NCI-H1694 treated with DMSO at 0.1 percent for 48 hours (cell line): ENCODE results near the gene NRROS.
"Not testable (repeated sequence)": the region's sequence is repeated elsewhere in the genome, so short reads cannot be mapped to it uniquely, and the experiment has no call there.

Experiments
- DNase-seq: peaks from one replicate; lab custom pipeline; 2025; lab: John Stamatoyannopoulos, UW

NRROS gene

DNA sequence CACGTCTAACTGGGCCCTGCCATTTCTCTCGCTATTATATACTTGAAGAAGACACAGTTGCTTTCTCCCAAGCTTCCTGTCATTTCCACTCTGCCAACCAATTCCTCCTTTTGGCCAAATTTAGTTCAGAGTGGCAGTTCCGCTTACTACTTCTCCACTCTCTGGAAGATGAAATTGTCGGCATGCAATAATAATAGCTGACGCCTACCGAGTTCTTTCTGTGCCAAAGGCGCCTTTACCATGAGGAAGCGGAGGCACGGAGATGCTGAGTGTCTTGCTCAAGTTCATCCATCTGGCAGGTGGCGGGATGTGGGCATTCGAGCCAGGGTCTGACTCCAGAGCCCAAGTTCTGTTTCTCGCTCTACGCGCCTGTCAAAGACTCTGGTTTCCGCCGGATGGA lies 14.6 kb upstream of the NRROS start:
- no peak for DNase-seq

DNA sequence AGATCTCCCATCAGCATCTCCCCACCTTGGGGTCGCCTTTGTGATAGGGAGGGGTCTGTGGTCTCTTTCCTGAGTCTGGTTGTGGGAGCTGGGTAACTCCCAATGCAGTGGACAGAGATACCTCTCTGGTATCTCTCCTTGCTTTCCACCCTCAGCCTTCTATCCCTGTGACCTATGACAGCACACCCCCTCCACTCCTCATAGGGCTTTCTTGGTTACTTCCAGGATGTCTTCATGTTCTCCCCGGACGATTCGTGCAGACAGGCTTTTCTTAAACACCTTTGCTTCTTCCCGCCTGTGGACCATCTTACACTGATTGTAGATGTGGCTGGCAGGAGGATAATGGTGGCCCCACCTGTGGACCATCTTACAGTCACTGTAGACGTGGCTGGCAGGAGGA lies 14.2 kb upstream of the NRROS start:
- no peak for DNase-seq

DNA sequence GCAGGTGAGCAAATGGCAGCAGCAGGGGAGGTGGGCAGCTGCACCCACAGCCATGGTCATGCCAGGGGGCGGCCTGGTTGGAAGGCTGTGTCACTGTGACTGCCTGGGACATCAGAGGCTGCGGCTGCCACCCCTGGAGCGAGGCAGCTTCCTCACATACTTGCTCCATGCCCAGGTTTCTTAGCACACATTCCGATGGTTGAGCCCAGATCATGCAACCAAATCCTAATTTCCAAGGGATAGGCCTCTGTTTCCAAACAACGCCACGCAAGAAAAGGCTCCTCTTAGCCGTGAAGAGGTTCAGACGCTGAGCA lies 11.6 kb upstream of the NRROS start:
- no peak for DNase-seq

DNA sequence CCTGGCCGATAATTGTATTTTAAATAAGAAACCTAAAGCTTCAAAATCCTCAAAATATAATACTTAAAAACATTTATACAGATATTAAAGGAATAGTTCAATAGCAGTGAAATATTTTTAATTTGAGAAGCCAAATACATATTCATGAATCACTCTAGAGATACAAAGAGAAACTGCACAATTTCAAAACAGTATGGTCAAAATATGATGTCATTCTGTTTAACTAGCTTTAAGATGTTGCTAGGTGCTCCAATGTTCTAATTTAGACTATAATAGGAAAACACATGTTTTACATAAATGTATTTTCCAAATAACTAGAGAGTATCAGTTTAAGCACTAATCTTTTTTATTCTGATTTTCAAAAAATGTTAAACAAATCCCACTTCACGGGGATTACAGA lies 10.3 kb upstream of the NRROS start:
- DNase-seq: no peak

DNA sequence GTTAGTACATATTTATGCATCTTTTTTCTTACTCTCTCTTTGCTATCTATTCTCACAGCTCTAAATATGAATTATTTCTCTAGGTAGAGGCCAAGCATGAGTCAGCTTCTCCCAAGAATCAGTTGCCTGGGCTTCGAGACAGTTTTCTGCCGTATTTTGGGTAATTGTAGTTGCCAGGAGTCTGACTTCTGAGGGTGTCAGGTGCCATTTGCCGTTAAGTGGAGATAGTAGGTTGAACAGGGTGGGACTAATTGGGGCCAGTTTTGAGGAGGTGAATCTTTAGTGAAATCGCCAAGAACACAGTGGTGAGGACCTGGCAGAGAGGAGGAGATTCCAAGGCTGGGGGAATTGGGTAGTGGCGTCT lies 7.8 kb upstream of the NRROS start:
- DNase-seq: no peak

DNA sequence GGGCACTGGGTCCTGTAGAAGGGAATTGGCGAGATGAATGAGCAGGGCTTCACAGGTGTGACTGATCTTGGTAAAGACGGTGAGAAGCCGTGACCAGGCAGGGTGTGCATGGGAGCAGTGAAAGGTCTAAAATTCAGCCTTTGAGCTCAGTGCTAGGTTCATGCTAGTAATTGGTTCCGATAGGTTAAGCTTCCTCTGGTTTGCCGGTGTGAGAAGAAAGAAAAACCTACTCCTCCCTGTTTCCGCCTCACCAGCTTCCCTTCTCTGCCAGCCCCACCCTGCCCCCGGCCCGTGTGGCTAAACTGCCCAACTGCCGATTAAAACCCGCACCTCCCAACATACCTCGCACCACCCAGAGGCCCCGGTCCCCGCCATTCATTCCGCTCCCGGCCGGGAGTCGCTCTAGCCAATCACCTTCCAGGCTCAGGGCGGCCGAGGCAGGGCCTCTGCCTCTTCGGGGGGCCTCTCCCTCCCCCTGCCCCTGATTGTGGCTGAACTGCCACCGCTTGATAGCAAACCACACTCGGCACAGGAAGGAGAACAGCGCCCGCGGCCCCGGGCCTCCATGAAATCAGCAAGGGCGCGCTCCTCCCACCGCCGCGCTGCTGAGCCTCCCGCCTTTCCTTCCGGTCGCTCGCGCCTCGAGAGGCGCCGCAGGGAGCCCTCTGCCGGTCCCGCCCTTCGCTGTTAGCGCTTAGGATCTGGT lies 7.3 kb upstream of the NRROS start:
- peak; percentile 84 for DNase-seq

DNA sequence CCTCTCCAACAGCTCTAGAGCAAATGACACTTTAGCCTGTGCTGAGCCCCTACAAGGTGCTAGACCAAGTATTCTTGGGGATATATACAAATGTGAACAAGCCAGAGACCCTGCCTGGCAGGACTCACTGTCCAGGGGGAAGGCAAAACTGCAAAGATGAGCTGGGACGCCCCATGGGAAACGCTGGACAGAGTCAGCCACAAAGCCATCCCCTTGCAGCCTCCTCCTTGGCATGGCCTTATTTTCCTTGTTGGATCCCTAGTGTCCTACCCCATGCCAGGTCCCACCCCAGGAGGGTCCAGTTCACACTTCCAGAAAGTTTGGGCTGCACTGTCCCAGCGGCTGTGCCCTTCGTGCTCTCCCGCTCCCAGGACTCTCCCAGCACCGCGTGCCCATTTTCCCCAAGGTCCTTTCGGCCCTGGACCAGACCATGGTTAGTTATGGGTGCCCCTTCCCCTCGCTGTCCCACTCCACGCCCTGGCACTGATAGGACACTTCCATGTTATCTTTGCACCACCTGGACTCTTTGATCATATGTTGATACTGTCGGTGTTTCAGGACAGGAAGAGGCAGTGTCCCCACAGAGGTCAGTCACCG lies 5.8 kb upstream of the NRROS start:
- no peak for DNase-seq

DNA sequence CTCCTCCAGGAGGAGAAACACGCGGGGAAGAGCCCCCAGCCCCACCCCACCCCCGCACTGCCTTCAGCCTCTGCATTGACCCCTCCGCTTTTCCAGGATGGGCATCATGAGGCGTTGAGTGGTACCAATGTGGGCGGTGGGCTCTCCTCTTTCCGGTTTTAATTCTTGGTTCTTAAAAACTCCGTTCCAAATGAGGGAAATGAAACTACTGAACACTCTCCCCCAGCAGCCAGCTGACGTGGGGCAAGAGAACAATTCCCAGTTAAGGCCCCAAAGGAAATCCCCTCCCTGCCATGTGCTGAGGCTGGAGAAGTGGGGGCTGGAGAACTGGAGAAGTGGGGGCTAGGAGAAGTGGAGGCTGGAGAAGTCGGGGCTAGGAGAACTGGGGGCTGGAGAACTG lies 5.3 kb upstream of the NRROS start:
- DNase-seq: no peak

DNA sequence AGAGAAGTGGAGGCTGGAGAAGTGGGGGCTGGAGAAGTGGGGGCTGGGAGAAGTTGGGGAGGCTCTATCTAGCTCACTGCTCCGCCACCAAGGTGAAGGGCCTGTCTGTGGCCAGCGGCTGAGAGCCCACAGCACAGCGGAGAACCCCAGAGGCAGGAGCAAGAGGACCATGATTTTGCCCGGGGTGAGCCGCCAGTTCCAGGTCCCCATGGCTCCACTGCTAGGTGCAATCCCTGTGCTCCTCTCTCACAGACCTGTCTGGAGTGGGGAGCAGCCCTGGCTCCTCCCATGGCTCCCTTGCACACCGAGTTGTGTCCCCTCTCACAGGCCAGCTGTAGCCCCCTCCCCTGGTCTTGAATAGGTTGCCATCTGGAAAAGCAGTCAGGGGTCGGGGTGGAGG lies 4.7 kb upstream of the NRROS start:
- no peak for DNase-seq

DNA sequence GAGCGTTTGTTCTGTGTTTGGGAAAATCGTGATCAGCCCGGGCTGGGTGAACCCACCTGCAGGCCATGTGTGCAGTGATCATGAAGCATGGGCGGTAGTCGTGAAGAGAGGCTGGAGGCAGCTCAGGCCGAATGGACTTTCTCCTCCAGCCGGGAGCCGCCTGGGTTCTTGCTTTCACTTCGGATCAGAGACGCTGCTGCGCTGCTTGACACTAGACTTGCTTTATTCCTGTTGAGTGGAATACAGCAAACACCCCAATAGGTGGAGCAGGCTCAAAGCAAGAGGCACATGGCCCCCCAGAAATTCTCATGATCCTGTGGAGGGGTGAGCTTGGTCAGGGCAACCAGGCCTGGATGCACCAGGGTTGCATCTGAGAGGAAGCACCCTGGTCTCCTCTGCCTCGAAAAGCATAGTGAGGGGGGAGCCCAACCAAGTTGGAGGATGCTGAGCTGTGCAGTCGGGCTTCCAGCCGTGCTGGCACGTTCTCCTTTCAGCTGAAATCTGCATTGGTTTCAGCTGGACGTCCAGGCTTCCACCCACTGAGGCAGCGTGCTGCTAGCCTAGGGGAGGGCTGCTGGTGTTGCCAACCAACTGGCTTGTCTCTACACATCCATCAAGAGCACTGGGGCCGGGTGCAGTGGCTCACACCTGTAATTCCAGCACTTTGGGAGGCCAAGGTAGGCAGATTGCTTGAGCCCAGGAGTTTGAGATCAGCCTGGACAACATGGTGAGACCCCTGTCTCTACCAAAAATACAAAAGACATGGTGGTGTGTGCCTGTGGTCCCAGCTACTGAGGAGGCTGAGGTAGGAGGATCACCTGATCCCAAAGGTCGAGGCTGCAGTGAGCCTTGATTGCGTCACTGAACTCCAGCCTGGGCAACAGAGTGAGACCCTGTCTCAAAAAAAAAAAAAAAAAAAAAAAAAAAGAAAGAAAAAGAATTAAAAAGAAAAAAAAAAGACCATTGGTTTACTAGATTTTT lies 2.8 kb upstream of the NRROS start:
- DNase-seq: no peak

DNA sequence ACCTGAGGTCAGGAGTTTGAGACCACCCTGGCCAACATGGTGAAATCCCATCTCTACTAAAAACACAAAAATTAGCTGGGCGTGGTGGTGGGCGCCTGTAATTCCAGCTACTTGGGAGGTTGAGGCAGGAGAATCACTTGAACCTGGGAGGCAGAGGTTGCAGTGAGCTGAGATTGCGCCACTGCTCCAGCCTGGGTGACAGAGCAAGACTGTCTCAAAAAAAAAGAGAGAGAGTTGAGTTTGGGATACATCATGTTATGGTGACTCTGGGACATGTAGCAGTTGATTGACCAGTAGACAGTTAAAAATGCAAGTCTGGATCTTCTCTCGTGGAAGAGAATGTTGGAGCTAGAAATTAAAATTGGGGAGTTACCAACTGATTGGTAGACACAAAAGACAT lies 1.6 kb upstream of the NRROS start:
- not testable (repeated sequence) for DNase-seq

DNA sequence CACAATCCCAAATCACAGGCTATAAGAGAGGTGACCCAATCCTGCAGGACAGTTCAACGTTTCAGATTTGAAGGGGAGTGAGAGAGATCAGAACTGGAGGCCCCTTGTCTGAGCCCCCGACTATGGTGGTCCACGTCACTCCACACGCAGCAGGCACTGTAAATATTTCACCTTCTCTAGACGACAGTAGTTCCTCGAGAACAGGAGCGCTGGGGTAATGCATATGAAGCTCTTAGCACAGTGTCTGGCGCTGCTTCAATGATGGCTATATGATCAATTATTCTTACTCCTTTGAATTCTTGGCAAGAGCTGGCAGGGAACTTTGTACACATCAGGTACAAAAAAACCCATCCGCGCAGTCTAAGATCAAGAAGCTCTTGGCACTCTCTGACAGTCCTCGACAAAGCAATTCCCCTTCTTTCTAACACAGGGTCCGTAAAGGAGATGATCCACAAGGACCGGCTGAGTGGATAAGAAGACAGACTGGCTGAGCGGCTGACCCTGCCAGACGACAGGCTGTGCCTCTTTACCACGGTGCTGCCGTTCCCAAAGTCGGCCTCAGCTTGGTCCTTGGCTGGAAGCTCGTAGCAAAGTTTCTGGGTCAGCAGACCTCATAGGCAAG lies 522 bp upstream of the NRROS start:
- DNase-seq: no peak

DNA sequence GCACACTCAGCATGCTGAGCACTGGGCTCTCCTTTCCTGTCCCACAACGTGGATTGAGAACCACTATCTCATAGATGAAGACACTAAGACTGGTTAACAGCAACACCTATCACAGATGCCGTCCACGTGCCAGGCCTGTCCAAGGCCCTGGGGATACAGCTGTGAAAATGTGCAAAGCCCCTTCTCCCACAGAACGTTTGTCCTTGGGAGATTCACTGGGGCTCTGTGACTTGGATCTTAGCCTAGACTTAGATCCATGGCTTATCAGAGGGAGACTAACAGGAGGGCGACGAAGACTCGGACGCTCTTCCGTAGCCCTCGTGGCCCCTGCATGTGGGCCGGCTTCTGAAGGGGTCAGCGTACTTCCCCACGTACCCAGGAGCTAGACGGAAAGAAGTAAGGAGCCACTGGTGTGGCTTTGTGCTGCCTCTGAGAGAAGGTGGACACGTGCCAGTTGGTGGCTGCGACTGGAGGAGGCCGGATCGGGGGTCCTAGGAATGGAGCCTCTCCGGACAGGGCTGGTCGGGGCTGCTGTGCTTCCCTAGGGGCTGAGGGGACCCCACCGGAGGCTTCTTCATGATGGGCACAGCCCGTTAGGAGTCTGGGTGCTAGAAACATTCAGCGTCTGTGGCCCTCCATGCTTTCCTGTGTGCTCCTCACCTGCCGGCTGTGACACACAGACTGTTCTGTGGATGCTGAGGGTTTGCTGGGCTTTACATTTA lies 964 bp downstream of the NRROS start:
- DNase-seq: no peak

DNA sequence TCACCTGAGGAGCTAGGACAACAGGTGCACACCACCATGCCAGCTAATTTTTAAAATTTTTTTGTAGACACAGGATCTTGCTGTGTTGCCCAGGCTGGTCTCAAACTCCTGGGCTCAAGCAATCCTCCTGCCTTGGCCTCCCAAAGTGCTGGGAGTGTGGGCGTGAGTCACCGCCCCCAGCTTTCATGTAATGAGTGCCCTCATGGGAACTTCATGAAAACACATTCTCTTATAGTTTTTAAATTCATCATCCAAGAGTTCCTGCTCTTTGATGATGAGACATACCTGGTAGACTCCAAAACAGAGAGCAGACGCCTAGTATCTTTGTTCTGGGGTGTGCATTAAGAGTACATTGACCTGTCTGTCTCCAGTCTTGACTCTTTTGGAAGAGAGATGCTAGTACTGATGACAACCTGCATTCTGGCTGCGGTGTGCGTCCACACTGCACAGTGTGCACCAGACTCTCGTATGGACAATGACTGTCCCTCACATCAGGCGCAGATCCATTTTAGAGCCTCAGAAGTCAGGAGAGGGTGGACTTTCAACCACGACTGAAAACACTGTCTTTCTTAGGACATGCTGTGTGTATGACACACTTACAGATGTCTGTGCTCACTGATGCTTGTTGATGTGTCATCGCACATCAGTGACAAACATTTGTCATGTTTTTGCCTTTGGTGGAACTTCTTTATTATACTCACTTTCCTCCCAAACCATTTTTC lies 2.0 kb downstream of the NRROS start:
- no peak for DNase-seq

DNA sequence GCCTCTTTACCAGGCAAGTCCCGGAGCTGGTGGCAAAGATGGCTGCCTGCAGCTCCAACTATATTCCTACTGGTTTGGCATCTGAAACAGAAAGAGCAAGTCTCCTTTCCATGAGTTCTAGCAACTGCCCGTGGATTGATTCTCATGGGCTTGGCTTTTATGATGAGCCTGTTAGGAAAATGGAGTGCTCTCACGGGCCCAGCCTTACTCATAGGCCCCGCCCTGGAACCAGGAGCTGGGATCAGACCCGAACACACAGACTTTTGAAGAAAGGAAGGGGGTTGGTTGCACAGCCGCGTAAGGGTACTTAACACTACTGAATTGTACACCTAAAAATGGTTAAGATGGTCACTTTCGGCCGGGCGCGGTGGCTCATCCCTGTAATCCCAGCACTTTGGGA lies 2.9 kb downstream of the NRROS start:
- DNase-seq: no peak

DNA sequence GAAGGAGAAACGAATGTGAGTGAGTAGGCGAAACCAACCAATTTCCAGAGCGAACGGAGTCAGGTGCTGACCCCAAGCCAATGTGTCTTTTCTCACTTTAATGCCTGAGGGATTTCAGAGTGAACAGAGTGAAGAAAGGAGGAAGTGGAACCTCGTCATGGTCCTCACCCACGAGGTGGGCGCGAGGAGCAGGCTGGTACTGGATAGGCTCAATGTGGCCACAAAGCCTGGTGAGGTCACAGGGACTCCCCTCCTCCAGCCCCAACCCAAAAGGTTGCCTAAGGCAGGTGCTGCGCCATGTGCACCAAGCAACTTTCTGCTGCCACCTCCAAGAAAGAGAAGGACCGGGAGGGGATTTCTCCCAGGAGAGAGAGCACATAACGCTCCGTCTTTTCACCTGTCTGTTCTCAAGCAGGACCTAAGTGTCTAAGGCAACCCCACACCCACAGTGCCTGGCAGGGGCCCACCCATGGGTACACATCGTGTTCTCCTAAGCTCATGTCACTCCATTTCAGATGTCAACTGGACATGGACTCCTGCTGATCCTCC lies 3.8 kb downstream of the NRROS start:
- DNase-seq: no peak

DNA sequence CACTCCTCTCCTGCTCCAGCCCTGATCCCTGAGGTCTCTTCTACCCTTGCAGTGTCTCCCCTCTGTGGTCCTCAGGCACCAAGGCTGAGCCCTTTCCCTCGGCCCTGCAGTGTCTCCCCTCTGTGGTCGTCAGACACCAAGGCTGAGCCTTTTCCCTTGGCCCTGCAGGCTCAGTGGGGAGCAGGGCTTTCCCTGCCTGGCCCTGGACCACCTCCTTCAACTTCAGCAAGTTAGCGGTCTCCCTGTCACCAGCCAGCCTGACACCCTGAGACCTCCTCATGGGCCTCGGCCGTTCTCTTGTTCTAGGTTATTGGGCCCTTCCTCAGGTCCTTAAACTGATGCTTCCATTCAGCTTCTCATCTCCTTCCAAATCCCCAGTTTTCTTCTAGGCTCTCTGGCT lies 4.3 kb downstream of the NRROS start:
- no peak for DNase-seq

DNA sequence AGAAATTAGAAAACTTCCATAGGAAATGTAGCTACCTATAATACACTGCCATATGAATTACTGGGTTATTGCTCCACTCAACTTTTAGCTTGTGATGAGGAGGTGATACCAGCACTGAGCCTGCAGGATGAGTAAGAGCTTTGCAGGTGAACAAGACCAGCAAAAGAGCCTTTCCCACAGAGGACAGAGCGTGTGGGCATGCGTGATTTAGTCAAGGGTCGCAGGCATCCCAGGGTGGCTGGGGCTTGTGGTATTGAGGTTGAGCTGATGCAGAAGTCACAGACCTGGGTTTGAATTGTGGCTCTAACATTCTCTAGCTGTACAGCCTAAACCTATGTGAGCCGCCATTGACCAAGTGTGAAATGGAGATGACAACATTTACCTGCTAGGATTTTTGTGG lies 5.6 kb downstream of the NRROS start:
- no peak for DNase-seq

DNA sequence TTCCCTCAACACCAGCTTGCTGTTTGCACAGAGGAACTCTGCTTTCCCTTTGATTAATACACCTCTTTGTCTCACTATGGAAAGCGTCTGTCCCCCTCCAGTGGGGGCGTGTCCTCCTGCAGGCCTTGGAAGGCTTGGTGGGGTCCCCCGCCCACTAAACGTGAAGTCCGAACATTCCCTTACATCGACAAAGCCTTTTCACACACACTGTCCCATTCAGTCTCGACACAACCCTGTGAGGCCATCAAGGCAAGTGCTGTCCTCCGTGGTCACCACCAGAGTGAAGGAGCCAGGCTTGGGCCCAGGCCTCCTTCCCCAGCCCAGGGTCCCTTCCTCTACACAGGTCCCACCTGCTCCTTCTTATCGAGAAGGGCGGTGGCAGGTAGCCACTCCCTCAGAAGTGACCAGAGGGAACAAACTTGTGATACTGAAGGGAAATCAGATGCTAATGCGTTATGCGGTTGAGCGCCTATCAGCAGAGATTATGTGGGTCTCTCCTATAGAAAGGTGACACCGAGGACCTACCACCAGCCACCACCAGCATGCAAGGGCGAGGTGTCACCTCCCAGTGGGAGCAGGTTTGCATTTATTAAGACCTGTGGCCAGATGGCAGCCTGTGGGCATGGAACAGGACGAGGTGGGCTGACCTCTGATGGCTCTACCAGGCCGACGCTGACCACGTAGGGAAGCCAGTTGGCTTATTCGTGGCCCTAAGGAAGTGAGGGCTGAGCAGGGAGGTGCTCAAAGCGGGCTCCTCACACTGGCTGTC lies 6.6 kb downstream of the NRROS start:
- DNase-seq: no peak

DNA sequence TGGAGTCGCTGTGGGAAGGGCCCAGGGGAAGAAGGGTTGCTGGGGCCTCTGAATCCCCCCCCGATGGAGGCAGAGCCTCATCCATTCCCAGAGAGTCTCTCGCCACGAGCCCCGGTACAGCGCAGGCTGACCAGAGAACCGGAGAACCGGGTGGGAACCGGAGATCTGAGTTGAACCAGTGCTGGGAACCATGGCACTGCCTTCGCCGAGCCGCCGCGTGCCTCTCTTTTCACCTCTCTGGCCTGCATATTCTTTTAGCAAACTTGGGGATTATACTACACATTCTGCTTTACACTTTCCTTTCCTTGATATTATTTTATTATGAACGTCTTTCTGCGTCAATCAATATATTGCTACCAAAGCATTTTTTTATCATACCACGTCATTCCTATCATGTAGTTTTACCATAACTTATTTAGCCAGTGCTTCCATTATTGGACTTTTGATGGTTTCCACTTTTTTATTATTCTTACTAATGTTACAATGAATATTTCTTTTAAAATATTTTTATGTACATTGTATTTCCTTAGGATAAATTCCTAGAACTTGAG lies 7.2 kb downstream of the NRROS start:
- no peak for DNase-seq
